A549 treated with GW870086 at 1 μM for 4 hours (cell line): ENCODE data around the gene FAM13A. TPM values are rescaled to one million over a fixed set of nuclear protein-coding genes. Genes with fewer than 3 reads are reported as not detected.

Experiments used
- total RNA-seq: library from RNA; stranded (reverse); fragments of 200-300 nt; extraction: Qiagen RNA extraction; gene quantifications from 5 replicates; pipeline ENCODE4 v1.2.3, GENCODE V29; 2022; ENCODE audit warnings: low read depth

Gene FAM13A
- total RNA-seq = 5.2 to 6.2 TPM (median 5.6 TPM) in 5 replicates

DNA sequence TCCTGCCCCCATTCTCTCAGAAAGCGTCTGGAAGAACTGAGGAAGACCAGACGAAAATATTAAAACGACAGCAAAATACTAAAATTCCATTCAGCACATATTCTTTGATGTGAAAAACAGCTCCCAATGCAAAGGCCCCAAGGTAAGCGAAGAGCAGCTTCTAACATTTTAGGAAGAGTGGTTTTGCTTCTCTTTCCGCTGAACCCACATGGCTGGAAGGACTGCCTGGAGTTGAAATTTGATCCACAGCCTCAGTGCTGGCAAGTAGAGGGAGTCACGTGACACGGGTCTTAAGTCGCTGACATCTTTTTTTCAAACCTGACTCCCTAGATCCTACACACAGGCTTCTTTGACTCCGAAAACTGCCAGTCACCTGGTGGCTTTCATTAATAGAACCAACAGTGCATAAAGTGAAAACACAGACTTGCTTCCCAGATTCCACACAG lies at the start of gene FAM13A:
Gene FAM13A, minus strand, starts transcription at position 233 of the 446 bp plus-strand sequence. Its CDS starts 221 bp downstream, at position 12.

DNA sequence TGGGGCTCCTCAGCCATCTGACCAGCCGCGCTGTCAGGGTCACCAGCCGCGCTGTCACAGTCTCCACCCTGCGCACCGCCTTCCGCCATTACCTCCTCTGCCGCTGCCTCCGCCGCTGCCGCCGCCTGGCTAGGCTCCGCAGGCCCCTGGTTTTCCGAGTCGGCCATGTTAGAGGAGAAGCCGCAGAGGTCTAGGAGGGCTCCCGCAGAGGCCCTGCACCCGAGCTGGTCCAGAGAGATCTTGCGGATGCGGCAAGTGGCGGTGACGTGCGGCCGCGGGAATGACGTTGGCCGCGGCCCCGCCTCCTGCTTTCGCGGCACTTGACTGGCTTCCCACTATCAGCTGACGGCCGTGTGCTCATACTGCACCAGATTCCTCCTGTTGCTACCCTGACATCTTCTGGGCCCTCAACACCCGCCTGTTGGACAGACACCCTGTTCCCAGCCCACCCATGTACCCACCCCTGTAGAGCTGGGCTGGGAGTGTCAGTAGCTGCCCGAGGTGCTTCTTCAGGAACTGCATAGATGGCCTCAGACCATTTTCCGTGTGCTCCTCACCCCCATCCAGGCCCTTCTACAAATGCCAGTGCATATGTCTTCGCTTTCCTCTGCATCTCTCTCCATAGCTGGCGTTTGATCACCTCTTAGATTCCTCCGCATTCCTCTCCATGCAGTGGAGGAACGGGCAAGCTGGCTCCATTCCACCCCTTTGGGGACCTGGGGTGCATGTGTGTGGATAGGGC lies 359.2 kb downstream of the FAM13A start, which contains the start of gene NAP1L5:
Gene NAP1L5, minus strand, starts transcription at position 242 of the 742 bp plus-strand sequence. Its CDS starts 75 bp downstream, at position 167.

Other genes with a start within 250 kb of the FAM13A start
- gene TIGD2, start 54.3 kb upstream of the FAM13A start, total RNA-seq = 5.2 to 6.2 TPM (median 5.3 TPM) in 5 replicates